ENCODE measurements around the gene HIVEP1. TPM values are rescaled to one million over a fixed set of nuclear protein-coding genes. Genes with fewer than 3 reads are reported as not detected.
A peak's percentile ranks its signal among the peaks of the same experiment; 100 is the strongest.
"Not testable (repeated sequence)": the region's sequence is repeated elsewhere in the genome, so short reads cannot be mapped to it uniquely, and the experiment has no call there.

HIVEP1 gene
- total RNA-seq, 1 experiment from 2014 or later = 24.3 TPM

- H3K27ac Mint-ChIP-seq = peak overlapping the region; percentile 51; the same call in 1 of the 2 replicates
- POLR2A ChIA-PET = no interaction called here
- H3K4me3 Mint-ChIP-seq = no peak overlapping the region
- CTCF ChIA-PET = interaction anchor here (0.7 to 1.7 kb wide), 3 partner anchors 81 to 138 kb away, joined by 3 to 5 read pairs (median 4); partner anchors contain the start of gene EDN1
- ATAC-seq (peak; percentile 43; the same call in 1 of the 2 replicates), DNase-seq (ENCODE audit: low spot score) (no peak)
- TF ChIP-seq ATF6 (CRISPR knock-in tag; IDR thresholded peaks at IDR 0.05) = no peak
- TF ChIP-seq IRF2 (CRISPR knock-in tag; IDR thresholded peaks at IDR 0.05; ENCODE audit: borderline replicate concordance, low read depth) = no peak
- no peak for TF ChIP-seq RELA (CRISPR knock-in tag; IDR thresholded peaks at IDR 0.05; ENCODE audit: borderline replicate concordance)
- no peak for TF ChIP-seq MLX (CRISPR knock-in tag; IDR thresholded peaks at IDR 0.05)
- TF ChIP-seq TP53 (CRISPR knock-in tag; IDR thresholded peaks at IDR 0.05) = no peak
- no peak for TF ChIP-seq ZNF423 (CRISPR knock-in tag; IDR thresholded peaks at IDR 0.05)
- no peak for TF ChIP-seq ZBTB43 (CRISPR knock-in tag; IDR thresholded peaks at IDR 0.05)
- no peak for TF ChIP-seq ARID4B (CRISPR knock-in tag; IDR thresholded peaks at IDR 0.05; ENCODE audit: borderline replicate concordance)
- TF ChIP-seq SP1 (CRISPR knock-in tag; conservative IDR thresholded peaks at IDR 0.05) = no peak
- no peak for TF ChIP-seq TEAD4 (CRISPR knock-in tag; IDR thresholded peaks at IDR 0.05)
- no peak for TF ChIP-seq FOXJ3 (CRISPR knock-in tag; IDR thresholded peaks at IDR 0.05; ENCODE audit: borderline replicate concordance)
- no peak for TF ChIP-seq ERG (CRISPR knock-in tag; IDR thresholded peaks at IDR 0.05)
- TF ChIP-seq ZNF263 (CRISPR knock-in tag; IDR thresholded peaks at IDR 0.05; ENCODE audit: low read depth) = no peak
- TF ChIP-seq ZNF138 (CRISPR knock-in tag; conservative IDR thresholded peaks at IDR 0.05) = no peak
- no peak for TF ChIP-seq TEAD1 (CRISPR knock-in tag; IDR thresholded peaks at IDR 0.05)
- H3K36me3 Mint-ChIP-seq = no peaks in the 10 kb centered on the region
- no peaks in the 10 kb centered on the region for H3K9me3 Mint-ChIP-seq
- no peaks in the 10 kb centered on the region for H3K27me3 Mint-ChIP-seq (ENCODE audit: low read depth)
- peaks cover 7% of the 10 kb centered on the region for H3K4me1 Mint-ChIP-seq
Observed at GRCh38 chr6:12152023-12152970, 140.2 kb downstream of the HIVEP1 start.

- CTCF ChIA-PET, ATAC-seq, H3K4me3 Mint-ChIP-seq: not testable (repeated sequence)
Observed at GRCh38 chr6:12155769-12156168, 143.7 kb downstream of the HIVEP1 start.

More at GRCh38 chr6:12155769-12156168, 143.7 kb downstream of the HIVEP1 start:
- H3K27me3 Mint-ChIP-seq (ENCODE audit: low read depth); H3K9me3 Mint-ChIP-seq; H3K36me3 Mint-ChIP-seq; POLR2A ChIA-PET; DNase-seq (ENCODE audit: low spot score); H3K4me1 Mint-ChIP-seq; H3K27ac Mint-ChIP-seq: not testable (repeated sequence)

Data from WTC11 (cell line).